ENCODE measurements around the gene MAP3K21. TPM values are rescaled to one million over a fixed set of nuclear protein-coding genes. Genes with fewer than 3 reads are reported as not detected.

MAP3K21 gene
- total RNA-seq, 1 donor from 2014 or later = 7.6 TPM

DNA sequence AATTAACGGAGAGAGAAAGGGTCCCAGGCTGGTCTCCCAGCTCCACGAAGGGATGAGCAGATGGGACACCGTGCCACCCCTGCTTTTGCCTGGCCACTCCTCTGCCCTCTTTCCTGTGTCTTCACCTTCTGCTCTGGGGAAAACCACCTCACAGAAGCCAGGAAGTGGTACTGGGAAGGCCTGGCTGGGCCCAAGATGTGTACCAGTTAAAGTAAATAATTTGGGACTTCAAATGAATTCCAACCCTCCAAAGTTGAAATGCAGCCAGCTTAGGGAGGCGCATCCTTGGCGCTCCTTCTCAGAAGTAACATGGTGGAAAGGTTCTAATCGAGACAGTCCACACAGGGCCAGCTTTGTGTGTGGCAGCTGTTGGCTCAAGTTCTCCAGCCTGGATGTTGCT, 45.7 kb downstream of the MAP3K21 start:
- Histone ChIP-seq H3K4me3 (ENCODE audit: low read depth, low read length) (no peak overlapping the region), H3K27me3 (ENCODE audit: control insufficient read depth, insufficient read depth, low read length) (no peaks in the 10 kb centered on the region), H3K36me3 (ENCODE audit: control insufficient read depth, insufficient read depth, low read length) (peaks cover 2% of the 10 kb centered on the region)
- no peak for DNase-seq (ENCODE audit: low read depth)
- TF ChIP-seq CTCF (IDR thresholded peaks at IDR 0.05; ENCODE audit: insufficient read depth, low read length, poor library complexity, severe bottlenecking) = no peak

DNA sequence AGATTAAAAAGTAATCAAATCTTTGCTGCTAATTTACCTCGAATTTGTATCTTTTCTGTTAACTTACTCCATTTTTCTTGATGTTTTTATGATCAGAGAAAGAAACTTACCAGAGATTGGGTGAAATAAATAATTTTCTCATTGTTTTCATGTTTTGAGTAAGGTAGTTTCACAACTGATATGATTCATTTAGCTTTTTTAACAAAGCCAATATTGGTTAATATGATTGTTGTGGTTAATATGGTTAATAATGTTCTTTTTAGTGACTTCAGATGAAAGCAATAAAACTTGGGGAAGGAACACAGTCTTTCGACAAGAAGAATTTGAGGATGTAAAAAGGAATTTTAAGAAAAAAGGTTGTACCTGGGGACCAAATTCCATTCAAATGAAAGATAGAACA, 48.1 kb downstream of the MAP3K21 start:
- Histone ChIP-seq H3K4me3 (ENCODE audit: low read depth, low read length) (no peak overlapping the region), H3K36me3 (ENCODE audit: control insufficient read depth, insufficient read depth, low read length) (peaks cover 4% of the 10 kb centered on the region), H3K27me3 (ENCODE audit: control insufficient read depth, insufficient read depth, low read length) (no peaks in the 10 kb centered on the region)
- DNase-seq (ENCODE audit: low read depth) = no peak
- TF ChIP-seq CTCF (IDR thresholded peaks at IDR 0.05; ENCODE audit: insufficient read depth, low read length, poor library complexity, severe bottlenecking) = no peak

DNA sequence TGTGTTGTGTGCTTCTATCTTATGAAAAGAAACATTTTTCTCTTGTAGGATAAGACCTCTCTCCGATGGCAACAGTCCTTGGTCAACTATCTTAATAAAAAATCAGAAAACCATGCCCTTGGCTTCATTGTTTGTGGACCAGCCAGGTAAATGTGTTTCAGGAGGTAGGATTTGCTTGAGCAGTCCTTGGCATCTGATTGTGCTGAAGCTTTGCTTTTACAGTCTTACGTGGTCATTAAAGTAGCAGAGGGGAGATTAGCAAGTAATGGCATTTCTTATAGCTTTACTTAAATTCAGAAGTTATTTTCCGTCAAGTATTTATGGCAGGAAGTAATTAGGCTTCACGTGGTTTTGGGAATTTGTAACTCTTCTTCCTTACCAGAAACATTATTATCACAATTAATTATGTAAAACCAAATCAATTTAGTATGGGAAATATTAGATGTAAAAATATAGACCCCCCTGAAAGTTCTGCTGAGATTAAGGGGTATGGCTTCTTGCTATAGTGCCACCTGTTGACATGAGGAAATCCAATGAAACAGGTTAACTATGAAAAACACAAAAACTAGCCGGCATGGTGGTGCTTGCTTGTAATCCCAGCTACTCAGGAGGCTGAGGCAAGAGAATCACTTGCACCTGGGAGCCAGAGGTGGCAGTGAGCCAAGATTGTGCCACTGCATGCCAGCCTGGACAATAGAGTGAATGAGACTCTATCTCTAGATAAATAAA, 49.0 kb downstream of the MAP3K21 start:
- no peak overlapping the region for H3K4me3 ChIP-seq (ENCODE audit: low read depth, low read length)
- peaks cover 4% of the 10 kb centered on the region for H3K36me3 ChIP-seq (ENCODE audit: control insufficient read depth, insufficient read depth, low read length)
- no peak for DNase-seq (ENCODE audit: low read depth)
- H3K27me3 ChIP-seq (ENCODE audit: control insufficient read depth, insufficient read depth, low read length) = no peaks in the 10 kb centered on the region
- no peak for TF ChIP-seq CTCF (IDR thresholded peaks at IDR 0.05; ENCODE audit: insufficient read depth, low read length, poor library complexity, severe bottlenecking)

DNA sequence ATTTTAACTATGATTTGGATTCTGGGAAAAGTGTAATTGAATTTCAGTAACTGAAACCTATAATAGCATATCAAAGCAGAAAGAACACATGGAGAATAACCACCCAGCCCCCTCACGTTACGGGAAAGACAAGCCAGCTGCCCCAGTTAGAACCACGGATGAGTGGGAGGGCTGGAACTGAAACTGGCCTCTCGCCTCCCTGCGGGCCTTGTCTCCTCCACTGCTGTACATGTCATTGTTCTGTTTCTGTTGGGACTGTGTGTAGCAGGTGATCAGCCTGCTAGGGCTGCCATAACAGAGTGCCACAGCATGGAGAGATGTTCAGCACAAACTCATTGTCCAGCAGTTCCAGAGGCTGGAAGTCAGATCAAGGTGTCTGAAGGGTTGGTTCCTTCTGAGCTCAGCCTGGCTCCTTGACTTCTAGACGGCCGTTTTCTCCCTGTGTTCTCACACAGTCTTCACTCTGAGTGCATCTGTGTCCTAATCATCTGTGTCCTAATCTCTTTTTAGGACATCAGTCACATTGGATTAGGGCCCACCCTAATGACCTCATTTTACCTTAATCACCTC, 52.4 kb downstream of the MAP3K21 start:
- Histone ChIP-seq H3K27me3 (ENCODE audit: control insufficient read depth, insufficient read depth, low read length) (no peaks in the 10 kb centered on the region), H3K36me3 (ENCODE audit: control insufficient read depth, insufficient read depth, low read length) (peaks cover 4% of the 10 kb centered on the region), H3K4me3 (ENCODE audit: low read depth, low read length) (no peak overlapping the region)
- no peak for DNase-seq (ENCODE audit: low read depth)
- no peak for TF ChIP-seq CTCF (IDR thresholded peaks at IDR 0.05; ENCODE audit: insufficient read depth, low read length, poor library complexity, severe bottlenecking)

DNA sequence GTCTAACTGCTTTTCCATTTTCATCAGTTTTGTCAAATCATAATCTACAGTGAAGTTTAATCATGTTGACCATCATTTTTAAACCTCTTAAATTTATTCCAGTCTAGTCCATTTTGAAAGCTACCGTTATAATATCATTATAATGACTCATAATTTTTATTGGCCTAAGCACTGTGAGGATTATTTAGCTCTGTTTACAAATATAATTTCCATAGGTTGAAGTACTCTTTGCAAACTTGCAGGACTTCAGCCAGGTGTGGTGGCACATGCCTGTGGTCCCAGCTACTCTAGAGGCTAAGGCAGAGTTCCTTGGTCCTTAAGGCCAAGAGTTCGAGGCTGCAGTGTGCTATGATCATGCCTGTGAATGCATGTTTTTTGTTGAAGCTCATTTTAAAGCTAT, 54.3 kb downstream of the MAP3K21 start:
- no peak overlapping the region for H3K4me3 ChIP-seq (ENCODE audit: low read depth, low read length)
- TF ChIP-seq CTCF (IDR thresholded peaks at IDR 0.05; ENCODE audit: insufficient read depth, low read length, poor library complexity, severe bottlenecking) = no peak
- H3K36me3 ChIP-seq (ENCODE audit: control insufficient read depth, insufficient read depth, low read length) = peaks cover 4% of the 10 kb centered on the region
- no peak for DNase-seq (ENCODE audit: low read depth)
- no peaks in the 10 kb centered on the region for H3K27me3 ChIP-seq (ENCODE audit: control insufficient read depth, insufficient read depth, low read length)

DNA sequence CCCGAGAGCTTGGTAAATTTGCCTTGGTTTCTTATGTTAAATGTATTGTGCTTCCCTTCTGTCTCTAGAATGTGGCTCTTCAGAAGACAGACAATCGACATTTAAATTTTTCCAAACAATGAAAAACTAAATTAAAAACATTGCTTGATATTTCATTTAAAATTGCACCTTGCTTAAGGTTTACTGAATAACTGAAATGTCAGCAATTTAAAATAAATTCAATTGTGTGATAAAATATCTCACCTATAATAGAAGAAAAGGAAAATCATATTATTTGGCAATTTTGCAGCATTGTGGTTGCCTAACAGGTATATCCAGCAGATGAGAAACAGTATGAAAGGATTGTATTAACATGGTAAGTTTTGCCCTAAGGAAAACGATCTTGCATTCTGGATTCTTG, 56.5 kb downstream of the MAP3K21 start:
- TF ChIP-seq CTCF (IDR thresholded peaks at IDR 0.05; ENCODE audit: insufficient read depth, low read length, poor library complexity, severe bottlenecking) = no peak
- peaks cover 2% of the 10 kb centered on the region for H3K36me3 ChIP-seq (ENCODE audit: control insufficient read depth, insufficient read depth, low read length)
- no peak for DNase-seq (ENCODE audit: low read depth)

More for the DNA sequence above, 56.5 kb downstream of the MAP3K21 start:
- Histone ChIP-seq H3K4me3 (ENCODE audit: low read depth, low read length) (no peak overlapping the region), H3K27me3 (ENCODE audit: control insufficient read depth, insufficient read depth, low read length) (no peaks in the 10 kb centered on the region)
